Natural killer cell (primary cell): Measurements from ENCODE around the gene SLC35C1. TPM values are rescaled to one million over a fixed set of nuclear protein-coding genes. Genes with fewer than 3 reads are reported as not detected.

ENCODE experiments used
- ATAC-seq, 3 donors: fragments of 150-1000 bp in 2 of 3; fragments of 200-7000 bp in 1 of 3; cut with Tn5 transposase; 1 replicate in 1 of 3; 2 replicates in 2 of 3; pipeline ENCODE4 v1.10.0; 2021; ENCODE audit warnings: mild to moderate bottlenecking in 2 of 3, moderate library complexity in 2 of 3
- DNase-seq, 2 donors: peaks; one replicate each; pipeline versions ENCODE4 v3.0.0 to v3.0.0-alpha.2; 2013 to 2021; ENCODE audit warnings: mixed read lengths in 1 of 2
- H3K27ac ChIP-seq: one replicate; pipeline ENCODE4 v1.5.1; 2013; ENCODE audit warnings: mild to moderate bottlenecking, low read length
- H3K27me3 ChIP-seq: one replicate; pipeline ENCODE4 v1.6.1; 2013; ENCODE audit warnings: low read length; ENCODE audit not compliant: control insufficient read depth, insufficient read depth
- H3K36me3 ChIP-seq: one replicate; pipeline ENCODE4 v1.6.1; 2013; ENCODE audit warnings: low read length; ENCODE audit not compliant: control insufficient read depth, insufficient read depth
- H3K4me1 ChIP-seq: one replicate; pipeline ENCODE4 v1.6.1; 2013; ENCODE audit warnings: low read length; ENCODE audit not compliant: control insufficient read depth, insufficient read depth
- H3K4me3 ChIP-seq: one replicate; pipeline ENCODE4 v1.5.1; 2013; ENCODE audit warnings: low read length
- H3K9me3 ChIP-seq: one replicate; pipeline ENCODE4 v1.6.1; 2013; ENCODE audit warnings: low read length; ENCODE audit not compliant: control insufficient read depth, insufficient read depth
- H3K27ac Mint-ChIP-seq, 2 donors: one replicate each; pipeline ENCODE4 v1.8.0; 2022; ENCODE audit warnings: mild to moderate bottlenecking in 2 of 2, mixed read lengths in 2 of 2, moderate library complexity in 1 of 2
- H3K27me3 Mint-ChIP-seq, 2 donors: one replicate each; pipeline ENCODE4 v1.8.0; 2022; ENCODE audit warnings: low read depth in 2 of 2, mixed read lengths in 2 of 2
- H3K36me3 Mint-ChIP-seq: one replicate; pipeline ENCODE4 v1.8.0; 2022; ENCODE audit warnings: mixed read lengths
- H3K4me1 Mint-ChIP-seq, 2 donors: one replicate each; pipeline ENCODE4 v1.8.0; 2022; ENCODE audit warnings: mixed read lengths in 2 of 2
- H3K4me3 Mint-ChIP-seq: one replicate; pipeline ENCODE4 v1.8.0; 2022; ENCODE audit warnings: mild to moderate bottlenecking, moderate library complexity, mixed read lengths
- H3K9me3 Mint-ChIP-seq, 2 donors: one replicate each; pipeline ENCODE4 v1.8.0; 2022; ENCODE audit warnings: mixed read lengths in 2 of 2
- WGBS: methylation state at CpG from one replicate; pipeline ENCODE4 v1.1.7; 2013; ENCODE audit warnings: missing lambda C conversion rate; ENCODE audit not compliant: insufficient coverage; 5-methylcytosine and 5-hydroxymethylcytosine counted together
- intact Hi-C: fragments of 100-400 bp; cut with micrococcal nuclease; formaldehyde crosslinking; loops from one replicate; pipeline ENCODE4 v1.14.2; 2022
- total RNA-seq, 4 donors: library from RNA; stranded (reverse); fragments of 120-200 nt in 1 of 4; gene quantifications; one replicate each; pipeline versions ENCODE4 v1.2.3 to v1.2.4, GENCODE V29; 2013 to 2022
- TF ChIP-seq, protein P1 (sequence below): fragments of 200-600 bp; IDR thresholded peaks from one replicate; pipeline ENCODE4 v1.8.0; 2022; ENCODE audit warnings: antibody characterized with exemption

SLC35C1 gene
- total RNA-seq, 3 donors from 2014 or later (not counting 1 experiment from before 2014, with no cell fraction given): 7.1 to 11.9 (median 9.5) TPM

GRCh38 chr11:45757672-45758071 lies 47.3 kb upstream of the SLC35C1 start:
- 95% methylated on average over 7 of the region's 7 CpGs for WGBS

DNA sequence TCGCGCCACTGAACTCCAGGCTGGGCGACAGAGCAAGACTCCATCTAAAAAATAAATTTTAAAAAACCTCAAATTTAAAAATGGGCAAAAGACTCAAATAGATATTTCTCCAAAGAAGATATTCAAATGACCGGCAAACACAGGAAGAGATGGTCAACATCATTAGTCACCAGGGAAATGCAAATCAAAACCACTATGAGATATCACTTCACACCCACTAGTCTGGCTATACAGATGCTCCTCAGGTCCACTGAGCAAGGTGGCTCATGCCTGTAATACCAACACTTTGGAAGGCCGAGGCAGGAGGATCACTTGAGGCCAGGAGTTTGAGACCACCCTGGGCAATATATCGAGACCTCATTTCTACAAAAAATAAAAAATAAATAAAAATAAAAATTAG lies 43.3 kb upstream of the SLC35C1 start:
- H3K27me3 ChIP-seq: no peaks in the 10 kb centered on the region
- no peak overlapping the region for H3K4me3 ChIP-seq
- DNase-seq: no peak
- ATAC-seq: no peak
- no peaks in the 10 kb centered on the region for H3K4me1 Mint-ChIP-seq
- H3K9me3 ChIP-seq: no peaks in the 10 kb centered on the region
- TF ChIP-seq, protein P1, sequence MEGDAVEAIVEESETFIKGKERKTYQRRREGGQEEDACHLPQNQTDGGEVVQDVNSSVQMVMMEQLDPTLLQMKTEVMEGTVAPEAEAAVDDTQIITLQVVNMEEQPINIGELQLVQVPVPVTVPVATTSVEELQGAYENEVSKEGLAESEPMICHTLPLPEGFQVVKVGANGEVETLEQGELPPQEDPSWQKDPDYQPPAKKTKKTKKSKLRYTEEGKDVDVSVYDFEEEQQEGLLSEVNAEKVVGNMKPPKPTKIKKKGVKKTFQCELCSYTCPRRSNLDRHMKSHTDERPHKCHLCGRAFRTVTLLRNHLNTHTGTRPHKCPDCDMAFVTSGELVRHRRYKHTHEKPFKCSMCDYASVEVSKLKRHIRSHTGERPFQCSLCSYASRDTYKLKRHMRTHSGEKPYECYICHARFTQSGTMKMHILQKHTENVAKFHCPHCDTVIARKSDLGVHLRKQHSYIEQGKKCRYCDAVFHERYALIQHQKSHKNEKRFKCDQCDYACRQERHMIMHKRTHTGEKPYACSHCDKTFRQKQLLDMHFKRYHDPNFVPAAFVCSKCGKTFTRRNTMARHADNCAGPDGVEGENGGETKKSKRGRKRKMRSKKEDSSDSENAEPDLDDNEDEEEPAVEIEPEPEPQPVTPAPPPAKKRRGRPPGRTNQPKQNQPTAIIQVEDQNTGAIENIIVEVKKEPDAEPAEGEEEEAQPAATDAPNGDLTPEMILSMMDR: no peak
- H3K36me3 Mint-ChIP-seq: no peaks in the 10 kb centered on the region
- intact Hi-C loops: no loop called here
- WGBS: 78% methylated on average over 6 of the region's 6 CpGs
- no peak overlapping the region for H3K4me3 Mint-ChIP-seq
- H3K27me3 Mint-ChIP-seq: peaks cover 21 to 22% of the 10 kb centered on the region in 2 donors
- H3K9me3 Mint-ChIP-seq: no peaks in the 10 kb centered on the region
- no peak overlapping the region for H3K27ac Mint-ChIP-seq
- no peak overlapping the region for H3K27ac ChIP-seq
- H3K4me1 ChIP-seq: no peaks in the 10 kb centered on the region
- H3K36me3 ChIP-seq: no peaks in the 10 kb centered on the region

More at GRCh38 chr11:45757672-45758071, 47.3 kb upstream of the SLC35C1 start:
- Histone ChIP-seq H3K27ac (no peak overlapping the region), H3K27me3 (no peaks in the 10 kb centered on the region), H3K36me3 (no peaks in the 10 kb centered on the region), H3K4me1 (no peaks in the 10 kb centered on the region), H3K9me3 (no peaks in the 10 kb centered on the region), H3K4me3 (no peak overlapping the region)
- peaks cover 8 to 18% of the 10 kb centered on the region in 2 donors for H3K27me3 Mint-ChIP-seq
- ATAC-seq (no peak), DNase-seq (no peak)
- no peaks in the 10 kb centered on the region for H3K9me3 Mint-ChIP-seq
- no peaks in the 10 kb centered on the region for H3K4me1 Mint-ChIP-seq
- intact Hi-C loops: no loop called here
- H3K27ac Mint-ChIP-seq: no peak overlapping the region
- no peak overlapping the region for H3K4me3 Mint-ChIP-seq
- TF ChIP-seq, protein P1: no peak
- no peaks in the 10 kb centered on the region for H3K36me3 Mint-ChIP-seq

DNA sequence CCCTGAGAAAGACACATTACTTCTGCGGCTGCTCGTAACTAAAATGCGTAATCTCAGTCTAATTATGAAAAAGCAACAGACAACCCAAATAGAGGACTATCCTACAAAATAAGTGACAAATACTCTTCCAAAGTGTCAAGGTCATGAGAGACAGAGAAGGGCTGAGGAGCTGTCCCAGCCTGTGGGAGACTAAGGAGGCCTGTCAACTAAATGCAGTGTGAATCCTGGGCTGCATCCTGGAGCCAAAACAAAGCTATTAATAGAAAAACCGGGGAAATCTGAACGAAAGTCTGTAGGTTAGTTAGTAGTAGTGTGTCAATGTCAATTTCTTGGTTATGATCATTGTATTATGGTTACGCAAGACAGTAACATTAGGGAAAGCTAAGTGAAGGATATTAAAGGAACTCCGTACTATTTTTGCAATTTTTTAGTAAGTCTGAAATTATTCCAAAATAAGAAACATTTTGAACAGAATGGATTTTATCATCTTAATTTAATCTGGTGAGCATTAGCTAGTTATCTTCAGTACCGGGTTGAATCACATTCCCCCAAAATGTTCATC lies 39.8 kb upstream of the SLC35C1 start:
- Mint-ChIP-seq H3K36me3 (no peaks in the 10 kb centered on the region), H3K4me3 (no peak overlapping the region), H3K27ac (no peak overlapping the region), H3K9me3 (no peaks in the 10 kb centered on the region), H3K27me3 (peaks cover 13 to 17% of the 10 kb centered on the region in 2 donors), H3K4me1 (no peaks in the 10 kb centered on the region)
- Histone ChIP-seq H3K27me3 (no peaks in the 10 kb centered on the region), H3K9me3 (no peaks in the 10 kb centered on the region), H3K27ac (no peak overlapping the region), H3K4me1 (no peaks in the 10 kb centered on the region), H3K36me3 (no peaks in the 10 kb centered on the region), H3K4me3 (no peak overlapping the region)
- no peak for DNase-seq
- WGBS: 84% methylated on average over 8 of the region's 8 CpGs
- intact Hi-C loops: no loop called here
- TF ChIP-seq, protein P1: no peak
- no peak for ATAC-seq

GRCh38 chr11:45765836-45766235 lies 39.1 kb upstream of the SLC35C1 start:
- H3K4me1 ChIP-seq: no peaks in the 10 kb centered on the region
- no peak overlapping the region for H3K4me3 ChIP-seq
- intact Hi-C loops: no loop called here
- ATAC-seq: no peak
- no peaks in the 10 kb centered on the region for H3K36me3 ChIP-seq
- no peaks in the 10 kb centered on the region for H3K36me3 Mint-ChIP-seq
- H3K27me3 ChIP-seq: no peaks in the 10 kb centered on the region
- H3K9me3 ChIP-seq: no peaks in the 10 kb centered on the region
- WGBS: 92% methylated on average over 3 of the region's 4 CpGs
- H3K4me3 Mint-ChIP-seq: no peak overlapping the region
- no peaks in the 10 kb centered on the region for H3K9me3 Mint-ChIP-seq
- peaks cover under 1% of the 10 kb centered on the region in 2 donors for H3K4me1 Mint-ChIP-seq
- H3K27ac Mint-ChIP-seq: no peak overlapping the region
- no peak for DNase-seq
- H3K27ac ChIP-seq: no peak overlapping the region
- peaks cover 13 to 17% of the 10 kb centered on the region in 2 donors for H3K27me3 Mint-ChIP-seq
- TF ChIP-seq, protein P1: no peak
